ENCODE results near the gene AQP7.

DNA sequence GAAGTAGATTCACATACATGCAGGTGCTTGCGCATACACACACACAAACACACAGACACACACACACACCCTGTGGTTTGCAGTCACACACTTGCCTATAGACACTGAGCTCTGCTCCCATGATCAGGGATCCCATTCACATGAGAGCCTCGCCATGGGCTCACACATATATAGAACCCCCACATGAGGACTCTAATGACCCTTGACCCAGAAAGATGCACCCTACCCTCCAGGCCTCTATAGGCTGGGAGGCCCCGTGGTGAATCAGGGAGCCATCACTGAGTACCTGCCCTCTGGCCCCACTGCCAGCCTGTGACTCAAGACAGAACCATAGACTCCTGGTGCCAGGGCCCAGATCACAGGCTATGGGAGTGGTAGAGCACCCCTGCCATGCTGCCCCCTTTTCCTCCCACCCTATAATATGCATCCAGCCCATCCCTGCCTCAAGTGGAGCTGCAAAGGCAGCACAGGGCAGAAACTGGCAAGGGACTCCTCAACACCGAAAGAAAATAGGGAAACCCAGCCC, 48.3 kb upstream of the AQP7 start:
- TF ChIP-seq, protein P1, sequence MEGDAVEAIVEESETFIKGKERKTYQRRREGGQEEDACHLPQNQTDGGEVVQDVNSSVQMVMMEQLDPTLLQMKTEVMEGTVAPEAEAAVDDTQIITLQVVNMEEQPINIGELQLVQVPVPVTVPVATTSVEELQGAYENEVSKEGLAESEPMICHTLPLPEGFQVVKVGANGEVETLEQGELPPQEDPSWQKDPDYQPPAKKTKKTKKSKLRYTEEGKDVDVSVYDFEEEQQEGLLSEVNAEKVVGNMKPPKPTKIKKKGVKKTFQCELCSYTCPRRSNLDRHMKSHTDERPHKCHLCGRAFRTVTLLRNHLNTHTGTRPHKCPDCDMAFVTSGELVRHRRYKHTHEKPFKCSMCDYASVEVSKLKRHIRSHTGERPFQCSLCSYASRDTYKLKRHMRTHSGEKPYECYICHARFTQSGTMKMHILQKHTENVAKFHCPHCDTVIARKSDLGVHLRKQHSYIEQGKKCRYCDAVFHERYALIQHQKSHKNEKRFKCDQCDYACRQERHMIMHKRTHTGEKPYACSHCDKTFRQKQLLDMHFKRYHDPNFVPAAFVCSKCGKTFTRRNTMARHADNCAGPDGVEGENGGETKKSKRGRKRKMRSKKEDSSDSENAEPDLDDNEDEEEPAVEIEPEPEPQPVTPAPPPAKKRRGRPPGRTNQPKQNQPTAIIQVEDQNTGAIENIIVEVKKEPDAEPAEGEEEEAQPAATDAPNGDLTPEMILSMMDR (IDR thresholded peaks at IDR 0.05) = no peak
- TF ChIP-seq YY1 (IDR thresholded peaks at IDR 0.05; ENCODE audit: low read depth) = no peak
- TF ChIP-seq, protein P2, sequence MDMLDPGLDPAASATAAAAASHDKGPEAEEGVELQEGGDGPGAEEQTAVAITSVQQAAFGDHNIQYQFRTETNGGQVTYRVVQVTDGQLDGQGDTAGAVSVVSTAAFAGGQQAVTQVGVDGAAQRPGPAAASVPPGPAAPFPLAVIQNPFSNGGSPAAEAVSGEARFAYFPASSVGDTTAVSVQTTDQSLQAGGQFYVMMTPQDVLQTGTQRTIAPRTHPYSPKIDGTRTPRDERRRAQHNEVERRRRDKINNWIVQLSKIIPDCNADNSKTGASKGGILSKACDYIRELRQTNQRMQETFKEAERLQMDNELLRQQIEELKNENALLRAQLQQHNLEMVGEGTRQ (IDR thresholded peaks at IDR 0.05; ENCODE audit: borderline replicate concordance, low read depth, low read length) = no peak
- no peak for TF ChIP-seq GATA2 (CRISPR knock-in tag; IDR thresholded peaks at IDR 0.05)
- no peak for TF ChIP-seq FOXM1 (IDR thresholded peaks at IDR 0.05; ENCODE audit: low read depth)
- no peak for TF ChIP-seq POLR2AphosphoS5 (IDR thresholded peaks at IDR 0.05; ENCODE audit: low read depth, low read length)
- TF ChIP-seq, protein P3, sequence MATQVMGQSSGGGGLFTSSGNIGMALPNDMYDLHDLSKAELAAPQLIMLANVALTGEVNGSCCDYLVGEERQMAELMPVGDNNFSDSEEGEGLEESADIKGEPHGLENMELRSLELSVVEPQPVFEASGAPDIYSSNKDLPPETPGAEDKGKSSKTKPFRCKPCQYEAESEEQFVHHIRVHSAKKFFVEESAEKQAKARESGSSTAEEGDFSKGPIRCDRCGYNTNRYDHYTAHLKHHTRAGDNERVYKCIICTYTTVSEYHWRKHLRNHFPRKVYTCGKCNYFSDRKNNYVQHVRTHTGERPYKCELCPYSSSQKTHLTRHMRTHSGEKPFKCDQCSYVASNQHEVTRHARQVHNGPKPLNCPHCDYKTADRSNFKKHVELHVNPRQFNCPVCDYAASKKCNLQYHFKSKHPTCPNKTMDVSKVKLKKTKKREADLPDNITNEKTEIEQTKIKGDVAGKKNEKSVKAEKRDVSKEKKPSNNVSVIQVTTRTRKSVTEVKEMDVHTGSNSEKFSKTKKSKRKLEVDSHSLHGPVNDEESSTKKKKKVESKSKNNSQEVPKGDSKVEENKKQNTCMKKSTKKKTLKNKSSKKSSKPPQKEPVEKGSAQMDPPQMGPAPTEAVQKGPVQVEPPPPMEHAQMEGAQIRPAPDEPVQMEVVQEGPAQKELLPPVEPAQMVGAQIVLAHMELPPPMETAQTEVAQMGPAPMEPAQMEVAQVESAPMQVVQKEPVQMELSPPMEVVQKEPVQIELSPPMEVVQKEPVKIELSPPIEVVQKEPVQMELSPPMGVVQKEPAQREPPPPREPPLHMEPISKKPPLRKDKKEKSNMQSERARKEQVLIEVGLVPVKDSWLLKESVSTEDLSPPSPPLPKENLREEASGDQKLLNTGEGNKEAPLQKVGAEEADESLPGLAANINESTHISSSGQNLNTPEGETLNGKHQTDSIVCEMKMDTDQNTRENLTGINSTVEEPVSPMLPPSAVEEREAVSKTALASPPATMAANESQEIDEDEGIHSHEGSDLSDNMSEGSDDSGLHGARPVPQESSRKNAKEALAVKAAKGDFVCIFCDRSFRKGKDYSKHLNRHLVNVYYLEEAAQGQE (IDR thresholded peaks at IDR 0.05; ENCODE audit: low read depth, low read length) = no peak
- TF ChIP-seq MXI1 (IDR thresholded peaks at IDR 0.05; ENCODE audit: low read depth, low read length) = no peak
- no peak for TF ChIP-seq RAD21 (IDR thresholded peaks at IDR 0.05; ENCODE audit: low read length)
- TF ChIP-seq SIN3A (IDR thresholded peaks at IDR 0.05; ENCODE audit: borderline replicate concordance, low read depth, low read length) = no peak

Measured in SK-N-SH (cell line).